GM04504 (cell line): ENCODE data around the gene BMF.

Experiments used
- DNase-seq: peaks from one replicate; pipeline ENCODE4 v3.0.0-alpha.2; 2012; ENCODE audit warnings: low read depth

Gene BMF

GRCh38 chr15:40103864-40104271 is 4.8 kb downstream of the BMF start:
- no peak for DNase-seq

GRCh38 chr15:40102897-40103858 is 5.5 kb downstream of the BMF start:
- peak; percentile 76 for DNase-seq

DNA sequence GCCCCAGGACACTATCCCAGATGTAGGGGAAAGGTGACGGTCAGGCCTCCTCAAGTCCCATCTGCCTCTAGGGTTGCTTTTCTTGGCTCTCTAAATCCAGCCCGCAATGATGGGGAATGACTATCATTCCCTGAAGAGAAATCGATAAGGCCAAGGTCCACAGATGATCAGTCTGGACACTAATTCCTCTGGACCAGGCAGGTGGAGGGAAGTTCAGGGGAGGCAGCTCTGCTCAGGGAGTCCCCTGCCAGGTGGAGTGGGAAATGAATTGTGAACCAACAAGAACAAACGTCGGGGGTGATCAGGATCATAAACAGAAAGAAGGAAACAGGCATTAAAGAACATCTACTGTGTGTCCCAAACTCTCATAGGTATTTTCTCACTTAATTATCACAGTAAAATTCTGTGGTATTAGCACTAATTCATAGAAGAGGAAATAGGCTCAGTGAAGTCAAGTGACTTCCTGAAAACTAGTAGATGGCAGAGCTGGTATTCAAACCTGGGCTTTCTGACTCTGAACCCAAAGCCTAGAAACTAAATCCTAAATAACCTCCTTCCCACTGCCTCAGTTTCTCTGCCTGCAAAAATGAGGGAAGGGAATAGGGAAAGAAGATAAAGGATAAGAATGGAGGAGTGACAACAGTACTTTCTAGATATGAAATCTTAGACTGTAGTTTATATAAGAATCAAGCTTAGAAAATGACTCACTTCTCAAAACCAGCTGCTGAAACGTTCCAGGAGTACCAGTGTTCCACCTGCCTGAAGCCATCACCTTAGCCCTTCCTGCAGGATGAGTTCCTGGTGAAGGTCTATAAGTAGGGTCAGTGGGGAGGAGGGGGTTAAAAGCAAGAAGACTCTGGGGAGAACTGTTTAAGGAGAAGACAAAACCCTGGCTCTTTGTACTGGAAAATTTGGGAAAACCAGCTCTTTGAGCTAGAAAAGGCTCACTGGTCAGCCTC is 7.5 kb downstream of the BMF start:
- no peak for DNase-seq

GRCh38 chr15:40100123-40100946 is 8.3 kb downstream of the BMF start:
- DNase-seq, result no peak

DNA sequence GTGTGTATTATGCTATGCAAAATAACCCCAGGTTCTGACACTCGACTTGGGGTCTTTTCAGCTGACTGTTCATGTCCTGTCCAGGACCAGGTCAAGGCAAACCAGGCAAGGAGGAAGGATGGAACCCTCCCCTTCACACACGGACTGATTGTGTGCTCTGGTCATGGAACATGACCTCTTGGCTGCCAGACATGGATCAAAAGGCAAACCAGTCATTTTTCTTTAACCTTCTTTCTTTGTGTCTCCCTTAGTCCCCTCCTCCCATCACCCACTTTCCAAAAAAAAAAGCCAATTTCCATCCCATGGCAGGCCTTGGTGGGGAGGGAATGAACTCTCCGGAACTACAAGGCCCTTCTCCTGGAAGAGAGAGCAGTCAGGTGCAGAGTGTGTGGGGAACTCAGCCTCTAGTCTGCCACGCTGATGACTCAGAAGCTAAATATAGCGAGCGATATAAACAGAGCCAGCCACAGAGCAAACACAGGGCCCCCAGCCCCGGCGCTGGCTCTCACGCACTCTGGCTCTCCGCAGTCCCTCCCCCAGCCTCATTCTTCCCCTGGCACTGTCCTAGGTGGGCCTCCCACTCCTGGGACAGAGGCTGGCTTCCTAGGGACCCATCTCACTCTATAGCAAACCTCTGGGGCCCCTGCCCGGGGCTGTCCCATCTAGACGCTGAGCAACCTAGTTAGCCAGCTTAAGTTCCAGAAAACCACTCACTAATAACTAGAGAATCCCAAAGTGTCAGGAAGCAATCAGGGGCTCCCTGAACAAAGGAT is 10.0 kb downstream of the BMF start:
- DNase-seq, result peak; percentile 74

DNA sequence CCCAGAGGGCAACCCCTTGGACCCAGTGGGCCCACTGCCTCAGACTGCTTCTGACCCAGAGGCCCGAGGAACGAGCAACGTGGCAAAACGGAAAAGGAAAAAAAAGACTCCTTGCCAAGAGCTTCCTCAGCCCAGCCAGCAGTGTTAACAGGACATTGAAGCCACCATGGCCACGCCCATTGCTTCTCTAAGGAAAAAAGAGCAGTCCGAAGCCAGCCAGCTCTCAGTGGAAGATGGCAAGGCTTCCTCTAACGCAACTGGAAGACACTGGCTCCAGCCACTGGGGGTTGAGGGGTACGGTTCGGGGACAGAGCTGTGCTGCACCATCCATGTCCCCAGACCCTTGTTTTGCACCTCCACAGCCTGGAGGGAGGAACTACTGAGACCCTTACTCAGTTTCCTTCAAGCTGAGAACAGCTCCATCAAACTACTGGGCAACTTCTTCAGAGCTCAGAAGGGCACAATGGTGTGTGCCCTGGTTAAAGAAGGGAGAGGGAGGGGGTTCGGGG is 10.7 kb downstream of the BMF start:
- DNase-seq, result no peak

DNA sequence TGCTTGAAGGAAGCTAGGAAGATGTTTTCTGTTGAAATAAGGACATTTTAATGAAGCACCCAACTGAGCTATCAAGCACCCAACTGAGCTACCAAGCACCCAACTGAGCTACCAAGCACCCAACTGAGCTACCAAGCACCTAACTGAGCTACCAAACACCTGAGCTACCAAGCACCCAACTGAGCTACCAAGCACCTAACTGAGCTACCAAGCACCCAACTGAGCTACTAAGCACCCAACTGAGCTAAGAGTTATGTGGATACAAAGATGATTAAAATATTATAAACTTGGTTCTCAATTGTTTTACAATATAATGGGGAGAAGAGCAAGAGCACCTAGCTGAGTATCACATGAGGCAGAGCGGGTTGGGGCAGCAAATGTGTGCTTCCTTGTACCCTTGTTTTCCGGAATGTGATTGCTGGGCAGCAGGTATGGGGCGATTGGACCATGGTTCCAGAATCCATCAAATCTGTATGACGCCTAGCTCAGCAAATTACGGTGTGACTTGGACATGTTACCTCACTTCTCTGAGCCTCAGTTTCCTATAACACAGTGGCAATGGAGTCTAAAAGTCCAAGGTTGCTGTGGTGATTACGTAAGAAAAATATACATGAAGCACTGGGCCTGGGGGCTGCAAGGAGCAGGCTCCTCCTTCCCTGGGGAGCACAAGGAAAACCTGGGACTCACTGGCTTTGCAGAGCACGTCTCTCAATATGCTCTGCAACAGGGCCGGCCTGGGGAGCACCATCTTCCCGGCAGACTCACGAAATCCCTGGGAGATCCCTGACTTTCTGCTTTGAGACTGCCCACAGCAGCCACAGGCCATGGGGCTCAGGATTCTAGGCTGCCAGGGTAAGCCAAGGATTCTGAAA is 11.3 kb downstream of the BMF start:
- DNase-seq, result no peak

DNA sequence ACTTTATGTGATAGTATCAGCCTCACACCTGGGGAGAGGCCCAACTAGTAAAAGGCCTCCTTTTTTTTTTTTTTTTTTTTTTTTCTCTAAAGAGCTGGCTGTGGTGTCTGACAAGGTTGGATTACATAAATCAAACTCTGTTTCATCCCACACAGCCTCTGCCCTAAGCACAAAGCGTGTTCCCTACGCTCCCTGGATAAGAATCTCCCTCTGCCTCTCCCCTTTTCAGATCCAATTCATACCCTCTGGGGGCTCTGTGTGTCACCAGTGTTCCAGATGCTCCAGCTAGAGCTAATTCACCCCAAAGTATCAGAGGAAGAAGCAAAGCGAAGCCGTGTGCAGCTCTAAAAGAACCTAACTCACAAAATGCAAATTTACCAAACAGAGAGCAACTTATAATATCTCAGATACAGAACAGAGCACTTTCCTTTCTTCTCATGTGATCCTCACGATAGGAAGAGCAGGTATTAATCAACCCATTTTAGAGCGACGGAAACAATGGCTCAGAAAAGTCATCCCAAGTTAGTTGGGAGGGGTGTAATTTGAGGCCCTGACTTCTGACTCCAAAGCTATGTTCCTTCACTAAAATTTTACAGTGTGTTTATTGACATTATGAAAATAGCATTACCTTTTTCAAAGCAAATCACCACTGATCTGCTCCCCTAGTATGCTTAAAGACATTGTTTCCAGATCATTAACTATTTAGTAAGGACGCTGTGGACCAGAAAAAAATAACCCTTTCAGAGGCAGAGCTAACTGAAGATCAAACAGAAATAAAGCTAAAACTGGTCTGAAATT is 12.4 kb downstream of the BMF start:
- no peak for DNase-seq

- no peak for DNase-seq
Observed at GRCh38 chr15:40095371-40096093, 13.1 kb downstream of the BMF start.

- no peak for DNase-seq
Observed at GRCh38 chr15:40094156-40094555, 14.5 kb downstream of the BMF start.

- DNase-seq, result no peak
Observed at GRCh38 chr15:40092979-40093869, 15.5 kb downstream of the BMF start.

- peak; percentile 93 for DNase-seq
Observed at GRCh38 chr15:40092256-40092978, 16.3 kb downstream of the BMF start.

DNA sequence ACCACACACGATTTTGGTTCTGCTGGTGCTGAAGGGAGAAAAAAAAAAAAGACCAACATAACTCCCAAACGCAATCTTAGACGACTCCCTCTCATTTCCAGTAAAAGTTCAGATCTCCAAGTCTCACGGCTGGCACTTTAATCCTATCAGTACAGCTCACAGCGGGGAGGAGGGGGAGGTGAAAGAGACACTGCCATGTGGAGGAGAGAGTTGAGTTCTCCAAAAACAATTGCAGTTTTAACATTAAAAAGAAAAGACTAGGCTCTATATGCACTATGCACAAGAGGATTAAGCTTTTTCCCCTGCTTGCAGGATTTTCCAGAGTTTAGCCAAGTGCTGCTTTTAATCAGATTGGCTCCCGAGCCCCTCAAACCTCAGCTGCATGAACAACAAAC is 16.8 kb downstream of the BMF start:
- no peak for DNase-seq

DNA sequence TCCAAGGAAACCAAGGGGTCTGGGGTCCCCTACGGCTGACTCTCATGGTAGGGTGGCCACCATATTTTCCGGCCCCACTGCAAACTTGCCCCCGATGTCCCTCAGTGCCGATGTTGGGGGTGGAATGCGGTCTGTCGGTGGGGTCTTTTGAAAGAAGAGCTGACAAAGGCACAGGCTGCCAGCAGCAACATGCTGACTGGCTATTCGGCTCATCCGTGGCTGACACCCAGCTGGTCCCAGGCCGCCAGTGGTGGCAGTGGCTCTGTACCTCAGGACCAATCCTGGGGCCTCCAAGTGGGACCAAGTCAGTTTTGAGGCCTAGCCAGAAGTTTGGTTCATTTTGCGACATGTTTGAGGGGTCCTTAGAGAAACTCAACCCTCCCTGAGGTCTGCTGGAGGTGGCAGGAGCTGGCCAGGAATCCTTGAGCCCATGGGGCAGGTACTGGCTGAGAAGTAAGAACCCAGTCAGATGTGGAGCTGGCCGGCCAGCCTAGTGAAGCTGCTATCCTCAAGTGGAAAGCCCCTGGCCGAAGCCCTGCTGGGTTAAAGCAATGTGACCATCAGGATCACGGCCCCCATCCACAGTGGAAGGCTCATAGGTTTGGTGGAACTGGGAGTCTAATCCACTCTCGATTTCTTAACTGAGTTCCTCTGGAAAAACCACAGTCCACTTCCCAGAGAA is 17.8 kb downstream of the BMF start:
- DNase-seq, result no peak

- DNase-seq, result no peak
Observed at GRCh38 chr15:40088929-40089755, 19.5 kb downstream of the BMF start.
